GM12892 (cell line): Measurements from ENCODE around the gene SMOC2.

ENCODE experiments used
- DNase-seq: peaks from one replicate; pipeline ENCODE4 v3.0.0; 2011; ENCODE audit not compliant: insufficient read length
- FAIRE-seq: peaks from 2 replicates; lab custom pipeline; 2011; peaks lifted over from hg19 to GRCh38; lab: Jason Lieb, UNC
- POLR2A ChIP-seq: IDR thresholded peaks from 2 replicates; pipeline ENCODE4 v1.6.1; 2011; ENCODE audit warnings: low read depth, low read length, control low read depth
- POLR2AphosphoS5 ChIP-seq: IDR thresholded peaks from 2 replicates; pipeline ENCODE4 v1.6.1; 2011; ENCODE audit warnings: low read depth, low read length, control low read depth
- TAF1 ChIP-seq: IDR thresholded peaks from 2 replicates; pipeline ENCODE4 v1.6.1; 2011; ENCODE audit warnings: low read depth, mild to moderate bottlenecking, control low read depth, low read length, borderline replicate concordance

The SMOC2 gene

GRCh38 chr6:168624948-168625347, 184.0 kb downstream of the SMOC2 start:
- TF ChIP-seq TAF1 (no peak), POLR2AphosphoS5 (no peak), POLR2A (no peak)
- FAIRE-seq: no peak
- no peak for DNase-seq

GRCh38 chr6:168625602-168626001, 184.6 kb downstream of the SMOC2 start:
- no peak for FAIRE-seq
- TF ChIP-seq POLR2AphosphoS5 (no peak), TAF1 (no peak), POLR2A (no peak)
- DNase-seq: no peak

DNA sequence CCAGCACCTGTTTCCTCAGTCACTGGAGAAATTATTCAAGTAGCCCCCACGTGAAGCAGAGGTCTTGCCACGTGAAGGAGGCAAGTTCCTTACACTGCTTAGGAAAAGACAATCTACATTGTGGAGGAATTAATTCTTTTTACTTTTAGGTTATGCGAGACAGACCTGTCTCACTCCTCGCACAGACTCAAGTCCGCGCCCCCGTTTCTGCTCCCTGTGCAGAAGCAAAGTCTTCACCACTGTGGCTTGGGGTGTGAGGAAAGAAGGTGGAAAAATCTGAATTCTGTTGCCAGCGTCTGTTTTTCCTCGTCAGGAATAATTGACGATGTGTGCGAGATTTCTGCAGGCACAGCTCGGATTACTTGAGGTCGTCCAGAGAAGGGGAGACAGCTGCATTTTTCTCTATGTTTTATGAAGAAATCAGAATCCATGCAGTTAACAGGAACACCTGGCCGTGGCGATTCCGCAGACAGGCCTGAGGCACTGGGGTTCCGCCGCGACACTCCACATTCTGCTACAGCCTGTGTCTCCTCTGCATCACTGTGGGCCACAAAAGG, 185.1 kb downstream of the SMOC2 start:
- DNase-seq (no peak), FAIRE-seq (no peak)
- TF ChIP-seq TAF1: no peak
- no peak for TF ChIP-seq POLR2A
- TF ChIP-seq POLR2AphosphoS5: no peak

- TF ChIP-seq POLR2AphosphoS5 (no peak), TAF1 (no peak), POLR2A (no peak)
- DNase-seq: no peak
- FAIRE-seq: no peak
Observed at GRCh38 chr6:168627506-168628175, 186.7 kb downstream of the SMOC2 start.

- DNase-seq (no peak), FAIRE-seq (no peak)
- TF ChIP-seq POLR2AphosphoS5 (no peak), TAF1 (no peak), POLR2A (no peak)
Observed at GRCh38 chr6:168628176-168628553, 187.2 kb downstream of the SMOC2 start.

DNA sequence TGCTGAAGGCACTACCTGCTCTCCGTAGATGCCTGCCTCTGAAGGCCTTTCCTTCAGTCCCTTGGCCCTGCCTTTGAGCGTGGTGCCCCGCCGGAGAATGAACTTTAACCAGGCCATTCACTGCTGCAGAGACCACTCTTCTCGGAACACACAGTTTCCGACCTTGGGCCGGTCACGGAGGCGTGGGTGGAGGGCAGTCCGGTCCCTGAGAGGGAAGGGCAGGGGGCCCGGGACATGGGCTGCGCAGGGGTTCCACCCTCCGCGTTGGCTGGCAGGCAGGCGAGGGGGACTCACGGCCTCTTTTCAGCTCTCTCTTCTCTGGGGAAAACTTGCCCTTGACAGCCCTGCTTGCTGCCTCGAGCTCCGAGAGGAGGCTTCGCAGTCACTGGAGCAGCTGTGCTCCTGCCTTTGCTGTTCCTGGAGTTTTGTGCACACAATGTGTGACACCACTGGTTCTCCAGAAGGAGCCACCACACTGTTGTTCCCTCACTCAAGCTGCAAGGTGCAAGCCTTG, 187.8 kb downstream of the SMOC2 start:
- FAIRE-seq (no peak), DNase-seq (no peak)
- TF ChIP-seq TAF1 (no peak), POLR2A (no peak)

- no peak for FAIRE-seq
- no peak for DNase-seq
Observed at GRCh38 chr6:168631564-168631963, 190.6 kb downstream of the SMOC2 start.

DNA sequence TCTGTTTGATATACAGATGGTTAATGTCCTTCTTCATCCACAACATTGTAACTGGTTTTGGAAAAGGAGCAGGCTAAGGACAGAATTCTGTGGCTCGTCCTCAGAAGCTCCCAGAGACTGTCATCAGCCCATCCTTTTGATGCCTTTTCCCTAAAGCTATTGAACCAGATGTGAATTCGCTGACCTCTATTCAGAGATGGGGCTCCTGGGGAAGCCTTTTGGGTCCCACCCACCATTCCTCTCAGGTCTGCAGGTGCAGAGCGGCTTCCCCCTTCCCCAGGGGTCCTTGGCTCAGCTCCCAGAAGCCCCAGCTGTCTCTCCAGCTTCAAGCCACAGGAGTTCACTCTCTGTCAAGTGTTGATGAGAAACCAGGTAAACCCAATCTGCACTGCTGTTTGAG, 191.7 kb downstream of the SMOC2 start:
- FAIRE-seq: no peak
- DNase-seq: no peak

More at GRCh38 chr6:168631564-168631963, 190.6 kb downstream of the SMOC2 start:
- TF ChIP-seq POLR2A (no peak), TAF1 (no peak), POLR2AphosphoS5 (no peak)

DNA sequence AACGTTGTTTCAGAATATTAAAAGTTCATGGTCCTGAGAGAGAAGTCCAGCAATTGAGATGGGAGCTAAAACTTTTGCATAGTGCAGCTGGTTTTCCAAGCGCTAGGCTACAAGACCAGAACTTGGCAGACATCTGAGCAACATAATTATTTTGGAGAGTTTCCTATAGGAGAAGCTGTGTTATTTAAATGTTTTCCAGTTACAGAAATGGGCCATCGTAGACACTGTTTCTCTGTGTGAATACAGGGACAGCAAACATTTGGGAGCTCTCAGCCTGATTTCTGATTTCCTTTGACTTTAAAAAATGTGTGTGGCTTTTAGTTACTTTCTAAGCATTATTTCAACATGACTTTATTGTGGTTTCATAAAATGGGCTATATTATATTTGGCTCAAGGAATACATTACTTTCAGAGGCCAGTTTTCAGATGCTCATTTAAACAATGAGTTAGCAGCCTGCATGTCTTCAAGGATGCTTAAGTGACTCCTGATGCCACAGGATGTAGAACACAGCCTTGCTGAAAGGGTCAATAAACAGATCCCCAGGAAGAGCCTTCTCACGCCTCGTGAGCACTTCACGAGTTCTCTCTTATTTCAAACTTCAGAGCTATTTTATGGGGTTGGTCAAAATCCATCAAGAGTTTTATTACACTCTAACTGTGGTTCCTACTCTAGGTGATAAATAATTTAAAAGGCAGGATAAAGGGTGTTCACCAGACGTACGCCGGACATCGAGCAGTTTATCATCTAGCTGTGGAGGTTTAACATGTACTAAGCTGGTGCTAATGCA, 193.8 kb downstream of the SMOC2 start:
- no peak for FAIRE-seq
- TF ChIP-seq POLR2A: no peak
- no peak for TF ChIP-seq TAF1
- TF ChIP-seq POLR2AphosphoS5: no peak
- no peak for DNase-seq

More for the DNA sequence above, 191.7 kb downstream of the SMOC2 start:
- TF ChIP-seq TAF1 (no peak), POLR2A (no peak), POLR2AphosphoS5 (no peak)

GRCh38 chr6:168636147-168637004, 195.4 kb downstream of the SMOC2 start:
- no peak for FAIRE-seq
- TF ChIP-seq TAF1: no peak
- no peak for TF ChIP-seq POLR2AphosphoS5
- no peak for TF ChIP-seq POLR2A
- no peak for DNase-seq

- DNase-seq: no peak
- no peak for TF ChIP-seq TAF1
- no peak for FAIRE-seq
Observed at GRCh38 chr6:168637834-168638233, 196.8 kb downstream of the SMOC2 start.

- no peak for DNase-seq
- TF ChIP-seq POLR2AphosphoS5 (no peak), TAF1 (no peak), POLR2A (no peak)
- FAIRE-seq: no peak
Observed at GRCh38 chr6:168638468-168639271, 197.7 kb downstream of the SMOC2 start.
